ENCODE results near the gene KCTD2. TPM values are rescaled to one million over a fixed set of nuclear protein-coding genes. Genes with fewer than 3 reads are reported as not detected.
A peak's percentile ranks its signal among the peaks of the same experiment; 100 is the strongest.

KCTD2 gene
- total RNA-seq, 3 donors from 2014 or later (not counting 1 experiment from before 2014, with no cell fraction given) = 17.4 to 27.0 (median 24.7) TPM

GRCh38 chr17:75077072-75077495, 30.1 kb downstream of the KCTD2 start:
- DNase-seq = peak in 1 of 2 donors; percentile 16

GRCh38 chr17:75077496-75078283, 30.7 kb downstream of the KCTD2 start:
- peak; percentile 81 to 91 (median 90) for ATAC-seq
- Histone ChIP-seq H3K9me3 (ENCODE audit: control insufficient read depth, insufficient read depth, low read length) (no peaks in the 10 kb centered on the region), H3K4me1 (ENCODE audit: control insufficient read depth, insufficient read depth, low read length) (peaks cover 34% of the 10 kb centered on the region), H3K36me3 (ENCODE audit: control insufficient read depth, insufficient read depth, low read length) (no peaks in the 10 kb centered on the region), H3K27me3 (ENCODE audit: control insufficient read depth, insufficient read depth, low read length) (no peaks in the 10 kb centered on the region), H3K27ac (ENCODE audit: low read length) (peak overlapping the region; percentile 20), H3K4me3 (ENCODE audit: low read length) (peak overlapping the region; percentile 29)
- no peaks in the 10 kb centered on the region for H3K36me3 Mint-ChIP-seq
- peak overlapping the region; percentile 58 to 87 for H3K27ac Mint-ChIP-seq
- H3K4me1 Mint-ChIP-seq = peaks cover 7 to 8% of the 10 kb centered on the region in 2 donors
- H3K27me3 Mint-ChIP-seq (ENCODE audit: low read depth in 2 of 2) = no peaks in the 10 kb centered on the region
- DNase-seq = peak; percentile 47 to 72
- TF ChIP-seq CTCF (IDR thresholded peaks at IDR 0.05) = no peak
- peak overlapping the region; percentile 87 for H3K4me3 Mint-ChIP-seq
- H3K9me3 Mint-ChIP-seq = no peaks in the 10 kb centered on the region
- intact Hi-C loops (cut with micrococcal nuclease) = no loop called here
- WGBS (ENCODE audit: insufficient coverage) = 8% methylated on average over 53 of the region's 53 CpGs

More at GRCh38 chr17:75077072-75077495, 30.1 kb downstream of the KCTD2 start:
- H3K4me1 ChIP-seq (ENCODE audit: control insufficient read depth, insufficient read depth, low read length) = peaks cover 34% of the 10 kb centered on the region
- no peak for TF ChIP-seq CTCF (IDR thresholded peaks at IDR 0.05)
- no peaks in the 10 kb centered on the region for H3K27me3 ChIP-seq (ENCODE audit: control insufficient read depth, insufficient read depth, low read length)
- no peaks in the 10 kb centered on the region for H3K9me3 ChIP-seq (ENCODE audit: control insufficient read depth, insufficient read depth, low read length)
- H3K4me1 Mint-ChIP-seq = peaks cover 7 to 8% of the 10 kb centered on the region in 2 donors
- H3K36me3 ChIP-seq (ENCODE audit: control insufficient read depth, insufficient read depth, low read length) = no peaks in the 10 kb centered on the region
- no peak for ATAC-seq
- peak overlapping the region; percentile 87 for H3K4me3 Mint-ChIP-seq
- WGBS (ENCODE audit: insufficient coverage) = 36% methylated on average over 30 of the region's 30 CpGs
- intact Hi-C loops (cut with micrococcal nuclease) = no loop called here
- peak overlapping the region; percentile 20 for H3K27ac ChIP-seq (ENCODE audit: low read length)
- H3K9me3 Mint-ChIP-seq = no peaks in the 10 kb centered on the region
- H3K36me3 Mint-ChIP-seq = no peaks in the 10 kb centered on the region
- no peaks in the 10 kb centered on the region for H3K27me3 Mint-ChIP-seq (ENCODE audit: low read depth in 2 of 2)
- H3K27ac Mint-ChIP-seq = peak overlapping the region; percentile 58 to 87
- H3K4me3 ChIP-seq (ENCODE audit: low read length) = peak overlapping the region; percentile 29

- Histone ChIP-seq H3K4me3 (ENCODE audit: low read length) (no peak overlapping the region), H3K4me1 (ENCODE audit: control insufficient read depth, insufficient read depth, low read length) (peaks cover 34% of the 10 kb centered on the region), H3K9me3 (ENCODE audit: control insufficient read depth, insufficient read depth, low read length) (no peaks in the 10 kb centered on the region), H3K27me3 (ENCODE audit: control insufficient read depth, insufficient read depth, low read length) (no peaks in the 10 kb centered on the region), H3K27ac (ENCODE audit: low read length) (peak overlapping the region; percentile 9), H3K36me3 (ENCODE audit: control insufficient read depth, insufficient read depth, low read length) (no peaks in the 10 kb centered on the region)
- WGBS (ENCODE audit: insufficient coverage) = 70% methylated on average over 17 of the region's 17 CpGs
- DNase-seq = no peak
- H3K27ac Mint-ChIP-seq = peak overlapping the region in 1 of 2 donors; percentile 27
- intact Hi-C loops (cut with micrococcal nuclease) = no loop called here
- no peaks in the 10 kb centered on the region for H3K27me3 Mint-ChIP-seq (ENCODE audit: low read depth in 2 of 2)
- peaks cover 7 to 8% of the 10 kb centered on the region in 2 donors for H3K4me1 Mint-ChIP-seq
- no peak overlapping the region for H3K4me3 Mint-ChIP-seq
- no peak for TF ChIP-seq CTCF (IDR thresholded peaks at IDR 0.05)
- H3K9me3 Mint-ChIP-seq = no peaks in the 10 kb centered on the region
- H3K36me3 Mint-ChIP-seq = no peaks in the 10 kb centered on the region
- ATAC-seq = peak in 2 of 3 donors; percentile 35 to 60
Observed at GRCh38 chr17:75078284-75079022, 31.4 kb downstream of the KCTD2 start.
